ENCODE measurements around the gene EEF1E1. TPM values are rescaled to one million over a fixed set of nuclear protein-coding genes. Genes with fewer than 3 reads are reported as not detected.

Gene EEF1E1
- polyA plus RNA-seq, 2 of the 4 experiments (the other 2 are of a cell fraction): 119 to 122 TPM

- no peaks in the 10 kb centered on the region for H3K9me3 ChIP-seq
- no peak for FAIRE-seq
- H3K4me3 ChIP-seq: no peak overlapping the region
- ChIA-PET CTCF (interaction anchor here (0.9 kb wide), 1 partner anchor 88 kb away, joined by 3 read pairs; no protein-coding TSS in a partner anchor), POLR2A (interaction anchor here (1.0 kb wide), 1 partner anchor 22 kb away, joined by 5 read pairs; the partner anchor contains the start of gene EEF1E1)
- peak; percentile 52 to 62; a peak in 3 of 6 replicates for ATAC-seq
- DNase-seq (ENCODE audit: low read depth in 1 of 2, low spot score in 1 of 2): peak in 1 of 2 experiments; percentile 35
- peak overlapping the region; percentile 57 for H3K4me2 ChIP-seq
- TF ChIP-seq CEBPB (IDR thresholded peaks at IDR 0.05): peak; percentile 68 to 80; a peak in 3 of 4 replicates
- TF ChIP-seq JUNB (IDR thresholded peaks at IDR 0.05): peak; percentile 37
- TF ChIP-seq FOSL2 (IDR thresholded peaks at IDR 0.05): no peak
- TF ChIP-seq FOSL2 (CRISPR knock-in tag; IDR thresholded peaks at IDR 0.05): peak; percentile 76
- TF ChIP-seq HOXB5 (CRISPR knock-in tag; IDR thresholded peaks at IDR 0.05): no peak
- TF ChIP-seq KDM5A (IDR thresholded peaks at IDR 0.05): no peak
- TF ChIP-seq POLR2A (IDR thresholded peaks at IDR 0.05; ENCODE audit: low read length): no peak
- WGBS (ENCODE audit: missing lambda C conversion rate): 40% methylated on average over 4 of the region's 4 CpGs
- H3K27ac ChIP-seq: peak overlapping the region; percentile 48 to 67
- peaks cover 60% of the 10 kb centered on the region for H3K4me1 ChIP-seq
Observed at GRCh38 chr6:8080362-8081151, 21.8 kb downstream of the EEF1E1 start.

- Histone ChIP-seq H3K4me3 (no peak overlapping the region), H3K4me1 (peaks cover 47% of the 10 kb centered on the region), H3K4me2 (peak overlapping the region; percentile 57), H3K9me3 (no peaks in the 10 kb centered on the region), H3K27ac (peak overlapping the region in 1 of 2 experiments; percentile 48; a peak in 1 of 6 replicates)
- 33% methylated on average over 2 of the region's 2 CpGs for WGBS (ENCODE audit: missing lambda C conversion rate)
- ChIA-PET POLR2A (interaction anchor here (0.8 kb wide), 1 partner anchor 23 kb away, joined by 3 read pairs; the partner anchor contains the start of gene EEF1E1), CTCF (interaction anchor here (0.9 to 1.1 kb wide), 2 partner anchors 73 to 87 kb away, joined by 3 read pairs; no protein-coding TSS in a partner anchor)
- ATAC-seq: no peak
- no peak for DNase-seq (ENCODE audit: low read depth in 1 of 2, low spot score in 1 of 2)
- TF ChIP-seq POLR2A (IDR thresholded peaks at IDR 0.05; ENCODE audit: low read length): no peak
- no peak for TF ChIP-seq HMGXB4 (CRISPR knock-in tag; IDR thresholded peaks at IDR 0.05; ENCODE audit: borderline replicate concordance)
- no peak for TF ChIP-seq RNF2 (IDR thresholded peaks at IDR 0.05; ENCODE audit: borderline replicate concordance, low read depth)
- no peak for TF ChIP-seq BHLHE40 (IDR thresholded peaks at IDR 0.05; ENCODE audit: low read depth, low read length)
- no peak for TF ChIP-seq MYC (IDR thresholded peaks at IDR 0.05; ENCODE audit: borderline replicate concordance, low read length)
- no peak for TF ChIP-seq SMC3 (IDR thresholded peaks at IDR 0.05)
- no peak for TF ChIP-seq JUNB (IDR thresholded peaks at IDR 0.05)
- TF ChIP-seq RAD21 (conservative IDR thresholded peaks at IDR 0.05 in 1 of 2, IDR thresholded peaks at IDR 0.05 in 1 of 2): no peak
- TF ChIP-seq HDAC2 (IDR thresholded peaks at IDR 0.05): no peak
- TF ChIP-seq ZFP36 (IDR thresholded peaks at IDR 0.05; ENCODE audit: borderline replicate concordance, partially characterized antibody): no peak
- TF ChIP-seq NPAS2 (CRISPR knock-in tag; IDR thresholded peaks at IDR 0.05; ENCODE audit: borderline replicate concordance): no peak
- TF ChIP-seq REST (IDR thresholded peaks at IDR 0.05): no peak
- TF ChIP-seq KDM1A (IDR thresholded peaks at IDR 0.05; ENCODE audit: low read depth): no peak
- TF ChIP-seq ELK1 (IDR thresholded peaks at IDR 0.05; ENCODE audit: low read depth, low read length): no peak
- no peak for TF ChIP-seq FOXS1 (CRISPR knock-in tag; IDR thresholded peaks at IDR 0.05)
- TF ChIP-seq CTCF (IDR thresholded peaks at IDR 0.05): no peak
- no peak for TF ChIP-seq PHF8 (IDR thresholded peaks at IDR 0.05; ENCODE audit: borderline replicate concordance, low read depth)
- TF ChIP-seq MAZ (IDR thresholded peaks at IDR 0.05; ENCODE audit: borderline replicate concordance, low read depth, low read length): no peak
- no peak for TF ChIP-seq FOSL2 (IDR thresholded peaks at IDR 0.05)
- TF ChIP-seq FOSL2 (CRISPR knock-in tag; IDR thresholded peaks at IDR 0.05): no peak
- no peak for FAIRE-seq
Observed at GRCh38 chr6:8079126-8079525, 23.2 kb downstream of the EEF1E1 start.

All from A549 (cell line).